Esophagus mucosa (tissue), 1 donor: ENCODE data around the gene AGFG1. TPM values are rescaled to one million over a fixed set of nuclear protein-coding genes. Genes with fewer than 3 reads are reported as not detected.

Source experiments
- ATAC-seq: fragments of 200-7000 bp; cut with Tn5 transposase; one replicate; pipeline ENCODE4 v1.9.1; 2020
- total RNA-seq: library from RNA; stranded (reverse); gene quantifications from one replicate; pipeline ENCODE4 v1.2.4, GENCODE V29; 2023
- donor health status: DM: yes; HTN: yes; CAD: no.

AGFG1 gene, protein sequence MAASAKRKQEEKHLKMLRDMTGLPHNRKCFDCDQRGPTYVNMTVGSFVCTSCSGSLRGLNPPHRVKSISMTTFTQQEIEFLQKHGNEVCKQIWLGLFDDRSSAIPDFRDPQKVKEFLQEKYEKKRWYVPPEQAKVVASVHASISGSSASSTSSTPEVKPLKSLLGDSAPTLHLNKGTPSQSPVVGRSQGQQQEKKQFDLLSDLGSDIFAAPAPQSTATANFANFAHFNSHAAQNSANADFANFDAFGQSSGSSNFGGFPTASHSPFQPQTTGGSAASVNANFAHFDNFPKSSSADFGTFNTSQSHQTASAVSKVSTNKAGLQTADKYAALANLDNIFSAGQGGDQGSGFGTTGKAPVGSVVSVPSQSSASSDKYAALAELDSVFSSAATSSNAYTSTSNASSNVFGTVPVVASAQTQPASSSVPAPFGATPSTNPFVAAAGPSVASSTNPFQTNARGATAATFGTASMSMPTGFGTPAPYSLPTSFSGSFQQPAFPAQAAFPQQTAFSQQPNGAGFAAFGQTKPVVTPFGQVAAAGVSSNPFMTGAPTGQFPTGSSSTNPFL
- total RNA-seq = 62.4 TPM

- ATAC-seq = peak; percentile 95
Observed at GRCh38 chr2:227471924-227472264, at the start of gene AGFG1. Gene AGFG1 (plus strand): TSS chr2:227472156. CDS start chr2:227472422, 266 bp downstream.

DNA sequence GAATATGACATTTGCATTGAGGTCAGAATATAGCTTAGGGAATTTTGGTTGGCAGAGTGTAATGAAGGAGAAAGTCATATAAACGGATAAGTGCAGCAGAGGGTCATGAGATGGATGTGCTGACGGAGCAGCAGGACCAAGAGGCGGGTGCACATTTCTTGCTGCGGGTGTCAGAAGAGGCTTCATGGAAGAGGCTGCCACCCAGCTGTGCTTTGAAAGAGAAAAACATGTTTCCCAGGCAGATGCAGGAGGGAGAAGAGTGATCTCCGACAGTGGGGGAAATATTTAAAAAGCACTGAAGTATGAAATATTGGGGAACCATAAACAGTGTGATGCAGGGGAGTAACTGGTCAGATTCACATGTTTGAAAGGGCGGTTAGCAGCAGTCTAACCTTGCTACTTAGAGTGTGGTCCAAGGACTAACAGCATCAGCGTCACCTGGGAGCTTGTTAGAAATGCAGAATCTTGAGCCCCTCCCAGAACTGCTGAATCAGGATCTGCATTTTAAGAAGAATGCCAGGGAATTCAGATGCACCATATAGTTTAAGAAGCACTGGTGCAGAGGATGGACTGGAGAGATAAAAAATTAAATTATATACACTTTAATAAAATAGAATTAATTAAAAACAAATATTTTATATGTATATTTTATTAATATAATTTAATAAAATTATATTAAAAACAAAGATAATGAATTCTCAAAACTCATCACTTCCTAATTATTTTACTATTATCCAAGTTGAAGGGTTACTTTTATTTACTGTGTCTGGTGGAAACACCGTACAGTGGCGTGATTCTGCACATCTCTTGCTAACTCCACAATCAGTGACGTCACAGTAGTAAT lies 48.1 kb upstream of the AGFG1 start:
- ATAC-seq = no peak

DNA sequence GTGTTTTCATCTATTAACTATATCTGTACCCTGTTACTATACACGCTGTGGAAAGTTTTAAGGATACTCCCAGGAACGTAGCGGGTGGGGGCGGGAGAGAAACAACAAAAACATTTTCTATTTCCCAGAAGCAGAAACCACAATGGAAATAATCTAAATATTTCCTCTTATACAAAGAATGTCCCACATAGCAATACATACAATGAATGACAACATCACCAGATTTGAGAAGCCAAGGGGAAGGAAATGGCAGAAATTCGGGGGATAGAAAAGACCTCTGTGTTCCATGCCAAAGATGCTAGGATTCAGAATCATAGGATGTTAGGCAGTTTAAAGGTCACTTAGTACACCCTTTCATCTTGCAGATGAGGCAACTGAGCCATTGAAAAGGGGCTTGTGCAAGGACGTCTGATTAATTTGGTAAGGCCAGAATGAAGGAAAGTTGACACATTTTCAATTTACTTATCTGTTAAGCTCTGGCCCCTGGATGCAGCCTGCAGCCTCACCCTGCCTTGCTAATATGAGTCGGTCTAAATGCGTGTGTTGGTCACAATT lies 43.1 kb upstream of the AGFG1 start:
- ATAC-seq = no peak

GRCh38 chr2:227430639-227431038 lies 41.3 kb upstream of the AGFG1 start:
- ATAC-seq = no peak

DNA sequence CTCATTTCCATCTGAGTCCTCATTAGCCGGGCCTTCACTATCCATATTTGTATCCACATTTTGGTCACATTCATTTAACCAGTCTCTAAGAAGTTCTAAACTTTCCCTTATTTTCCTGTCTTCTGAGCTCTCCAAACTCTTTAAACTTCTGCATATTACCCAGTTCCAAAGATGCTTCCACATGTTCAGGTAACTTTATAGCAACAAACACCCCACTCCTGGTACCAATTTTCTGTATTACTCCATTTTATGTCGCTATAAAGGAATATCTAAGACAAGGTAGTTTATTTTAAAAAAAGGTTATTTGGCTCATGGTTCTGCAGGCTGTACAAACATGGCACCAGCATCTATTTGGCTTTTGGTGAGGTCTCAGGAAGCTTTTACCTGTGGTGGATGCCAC lies 38.8 kb upstream of the AGFG1 start:
- no peak for ATAC-seq

DNA sequence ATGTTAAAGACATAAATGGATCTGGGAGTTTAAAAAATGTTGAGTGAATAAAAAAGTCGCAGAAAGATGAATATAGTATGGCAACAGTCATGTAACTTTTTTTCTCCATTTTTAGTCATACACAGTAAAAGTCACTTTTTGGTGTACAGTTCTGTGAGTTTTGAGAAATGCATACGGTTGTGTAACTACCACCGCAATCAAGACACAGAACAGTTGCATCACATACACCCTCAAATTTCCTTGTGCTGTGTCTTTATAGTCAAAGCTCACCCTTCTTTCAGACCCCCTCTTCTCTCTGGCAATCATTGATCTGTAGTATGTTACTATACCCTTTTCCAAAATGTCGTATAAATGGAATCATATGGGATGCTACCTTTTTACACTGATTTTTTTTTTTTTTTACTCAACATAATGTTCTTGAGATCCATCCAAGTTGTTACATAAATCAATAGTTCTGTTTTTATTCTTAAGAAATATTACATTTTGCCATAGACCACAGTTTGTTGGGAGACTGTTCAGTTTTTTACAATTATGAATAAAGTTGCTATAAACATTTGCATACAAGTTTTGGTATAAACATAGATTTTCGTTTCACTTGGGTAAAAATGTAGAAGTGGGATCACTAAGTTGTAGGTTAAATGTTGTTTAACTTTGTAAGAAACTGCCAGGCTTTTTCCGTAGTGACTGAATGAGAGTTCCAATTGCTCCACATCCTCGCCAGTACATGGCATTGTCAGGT lies 35.4 kb upstream of the AGFG1 start:
- ATAC-seq = no peak

DNA sequence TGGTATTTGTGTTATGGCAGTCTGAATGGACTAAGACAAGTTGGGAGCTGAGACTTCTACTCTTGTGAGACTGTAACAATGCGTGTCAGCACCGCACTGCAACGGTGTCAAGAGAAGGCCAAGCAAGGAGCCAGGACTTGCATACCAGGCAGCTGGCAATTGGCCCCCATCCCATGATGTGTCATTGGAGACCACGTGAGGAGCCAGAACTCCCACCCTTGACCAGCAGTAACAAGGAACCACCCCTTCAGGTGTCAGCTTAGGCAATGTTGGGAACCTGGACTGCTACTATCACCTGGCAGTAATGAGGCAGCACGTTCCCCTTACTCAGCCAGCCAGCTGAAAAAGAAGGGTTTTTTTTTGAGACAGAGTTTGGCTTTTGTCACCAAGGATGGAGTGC lies 32.7 kb upstream of the AGFG1 start:
- ATAC-seq = no peak

DNA sequence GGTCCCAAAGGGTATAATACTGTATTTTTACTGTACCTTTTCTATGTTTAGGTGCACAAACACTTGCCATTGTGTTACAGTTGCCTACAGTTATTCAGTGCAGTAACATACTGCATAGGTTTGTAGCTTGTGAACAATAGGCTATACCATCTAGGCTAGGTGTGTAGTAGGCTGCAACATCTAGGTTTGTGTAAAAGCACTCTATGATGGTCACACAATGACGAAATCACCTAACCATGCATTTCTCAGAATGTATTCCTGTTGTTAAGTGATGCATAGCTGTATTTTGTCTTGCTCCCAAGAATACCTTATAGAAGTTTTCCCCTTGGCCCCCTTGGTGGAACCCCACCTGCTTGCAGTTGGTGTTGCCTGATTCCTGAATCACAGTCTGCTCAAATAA lies 29.3 kb upstream of the AGFG1 start:
- ATAC-seq = no peak

- no peak for ATAC-seq
Observed at GRCh38 chr2:227443889-227444568, 27.9 kb upstream of the AGFG1 start.

GRCh38 chr2:227447606-227448005 lies 24.4 kb upstream of the AGFG1 start:
- ATAC-seq = no peak

GRCh38 chr2:227450311-227450841 lies 21.6 kb upstream of the AGFG1 start:
- no peak for ATAC-seq

DNA sequence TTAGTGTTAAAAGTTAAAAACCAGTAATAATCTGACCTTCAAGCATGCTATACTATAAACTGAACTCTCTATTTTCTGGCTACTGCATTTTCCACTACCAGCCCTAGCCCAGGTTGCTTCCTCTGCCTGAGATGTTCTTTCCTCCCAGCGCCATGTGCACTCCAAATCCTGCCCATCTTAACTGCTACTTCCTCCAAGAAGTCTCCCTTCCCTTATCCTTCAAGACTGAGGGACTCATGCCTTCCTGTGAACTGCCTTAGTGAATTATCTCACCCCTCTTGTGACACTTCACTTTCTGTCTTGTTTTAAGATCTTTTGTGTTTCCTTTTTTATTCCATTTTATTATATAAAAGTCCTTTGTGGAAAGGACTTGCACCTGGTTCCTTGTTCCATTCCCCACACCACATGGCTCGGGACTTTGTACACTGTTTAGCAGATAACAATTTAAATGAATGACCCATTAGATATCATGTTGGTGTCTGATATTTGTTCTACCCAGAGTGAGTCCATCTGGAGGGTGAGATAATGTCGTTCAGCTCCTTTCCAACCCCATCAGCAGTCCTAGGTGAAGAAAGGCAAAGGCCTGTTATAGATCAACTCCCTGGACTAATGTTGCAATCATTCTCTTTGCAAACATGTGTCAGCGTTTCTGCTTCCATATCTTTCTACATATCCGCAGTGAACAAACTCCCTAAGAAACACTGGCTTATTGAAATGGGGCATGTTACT lies 20.9 kb upstream of the AGFG1 start:
- peak; percentile 22 for ATAC-seq

DNA sequence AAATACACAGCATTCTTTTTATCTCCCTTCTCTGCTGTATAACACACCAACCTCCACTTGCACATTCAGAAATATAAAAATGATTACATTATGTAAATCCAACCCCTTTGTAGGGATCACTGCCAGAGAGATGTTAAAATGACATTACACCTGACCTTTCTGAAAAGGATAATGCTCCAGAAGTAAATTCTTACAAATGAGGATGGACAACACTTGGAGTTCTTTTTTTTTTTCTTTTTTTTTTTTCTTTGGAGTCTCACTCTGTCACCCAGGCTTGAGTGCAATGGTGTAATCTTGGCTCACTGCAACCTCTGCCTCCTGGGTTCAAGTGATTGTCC lies 20.3 kb upstream of the AGFG1 start:
- ATAC-seq = no peak

GRCh38 chr2:227453810-227454209 lies 18.1 kb upstream of the AGFG1 start:
- no peak for ATAC-seq

GRCh38 chr2:227454323-227454860 lies 17.6 kb upstream of the AGFG1 start:
- no peak for ATAC-seq

DNA sequence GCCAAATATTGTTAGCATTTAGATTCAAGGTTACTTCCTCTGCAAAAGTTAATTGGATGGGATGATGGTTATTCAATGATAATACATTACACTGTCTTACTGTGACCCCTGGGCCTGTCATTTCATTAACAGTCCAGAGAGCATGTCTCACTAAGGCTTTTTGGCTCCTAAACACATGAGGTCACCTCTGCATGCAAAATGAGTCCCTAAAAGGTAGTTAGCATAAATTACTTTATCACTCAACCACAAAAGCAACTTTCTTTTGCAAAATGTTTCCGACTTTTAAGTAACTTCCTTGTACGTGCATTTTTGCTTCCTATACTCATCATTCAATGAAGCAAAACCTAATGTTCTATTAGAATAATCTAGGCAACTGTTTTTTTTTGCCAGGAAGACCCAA lies 16.8 kb upstream of the AGFG1 start:
- ATAC-seq = no peak

GRCh38 chr2:227456102-227456501 lies 15.9 kb upstream of the AGFG1 start:
- no peak for ATAC-seq

DNA sequence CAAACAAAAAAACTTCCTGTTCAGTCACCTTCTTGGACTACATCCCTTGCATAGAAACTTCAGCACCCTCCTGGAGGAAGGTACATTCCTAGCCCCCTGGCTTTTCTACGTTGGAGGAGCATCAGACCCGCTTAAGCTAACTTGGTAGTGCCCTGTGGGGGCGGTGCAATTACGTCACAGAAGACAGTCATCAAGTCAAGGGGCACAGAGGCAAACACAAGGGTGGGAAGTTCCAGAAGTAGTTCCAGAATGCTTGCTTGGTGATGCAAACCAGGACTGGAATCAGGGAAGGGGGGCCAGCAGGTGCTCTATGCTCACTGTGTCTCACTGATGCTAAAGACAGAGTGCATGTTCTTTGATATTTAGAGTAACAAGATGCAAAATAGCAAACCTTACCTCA lies 15.2 kb upstream of the AGFG1 start:
- no peak for ATAC-seq

DNA sequence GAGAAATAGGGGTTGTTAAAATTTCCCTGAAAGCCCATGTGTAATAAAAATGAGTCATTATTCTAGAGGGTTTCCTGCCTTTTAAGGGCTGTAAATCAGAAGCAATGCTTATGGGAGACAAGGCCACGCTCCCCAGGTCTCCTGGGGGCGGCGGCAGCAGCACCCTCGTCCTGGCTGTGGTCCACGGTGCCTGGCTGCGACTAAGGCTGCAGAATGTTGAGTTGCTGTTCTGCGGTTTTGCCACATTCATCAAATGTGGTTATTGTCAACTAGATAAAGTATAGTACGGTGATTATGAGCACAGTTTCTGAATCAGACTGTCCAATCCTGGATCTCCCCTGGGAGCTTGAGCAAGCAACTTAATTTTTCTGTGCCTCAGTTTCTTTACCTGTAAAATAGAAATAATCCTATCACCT lies 11.9 kb upstream of the AGFG1 start:
- ATAC-seq = no peak

GRCh38 chr2:227460833-227461232 lies 11.1 kb upstream of the AGFG1 start:
- ATAC-seq = no peak
